Mucosa of stomach (tissue), 1 donor: ENCODE measurements around the gene CCL23.
"Not testable (repeated sequence)": the region's sequence is repeated elsewhere in the genome, so short reads cannot be mapped to it uniquely, and the experiment has no call there.

Source experiments
- H3K27me3 ChIP-seq: one replicate; pipeline ENCODE4 v1.7.0; 2013; ENCODE audit warnings: mild to moderate bottlenecking, low read length; ENCODE audit not compliant: control insufficient read depth, insufficient read depth
- H3K36me3 ChIP-seq: one replicate; pipeline ENCODE4 v1.7.0; 2013; ENCODE audit warnings: low read length; ENCODE audit not compliant: control insufficient read depth, insufficient read depth
- H3K4me1 ChIP-seq: one replicate; pipeline ENCODE4 v1.7.0; 2013; ENCODE audit warnings: mild to moderate bottlenecking, low read length; ENCODE audit not compliant: control insufficient read depth, insufficient read depth
- H3K4me3 ChIP-seq: one replicate; pipeline ENCODE4 v1.7.0; 2013; ENCODE audit warnings: low read length
- H3K9ac ChIP-seq: one replicate; pipeline ENCODE4 v1.7.0; 2013; ENCODE audit warnings: mild to moderate bottlenecking, low read length, moderate library complexity
- H3K9me3 ChIP-seq: one replicate; pipeline ENCODE4 v1.7.0; 2013; ENCODE audit warnings: mild to moderate bottlenecking, low read length, moderate library complexity; ENCODE audit not compliant: control insufficient read depth
- donor health status: Pancreatic carcinoma.

CCL23 gene

GRCh38 chr17:36030956-36031355 is 13.2 kb upstream of the CCL23 start:
- Histone ChIP-seq H3K27me3 (no peaks in the 10 kb centered on the region), H3K4me1 (peaks cover 3% of the 10 kb centered on the region), H3K9me3 (no peaks in the 10 kb centered on the region), H3K4me3 (no peak overlapping the region), H3K36me3 (no peaks in the 10 kb centered on the region), H3K9ac (no peak overlapping the region)

GRCh38 chr17:36027761-36028160 is 10.0 kb upstream of the CCL23 start:
- Histone ChIP-seq H3K4me1 (peaks cover 19% of the 10 kb centered on the region), H3K36me3 (no peaks in the 10 kb centered on the region)

GRCh38 chr17:36024106-36024869 is 6.5 kb upstream of the CCL23 start:
- peaks cover 17% of the 10 kb centered on the region for H3K4me1 ChIP-seq
- no peak overlapping the region for H3K4me3 ChIP-seq
- no peaks in the 10 kb centered on the region for H3K9me3 ChIP-seq
- peaks cover 3% of the 10 kb centered on the region for H3K27me3 ChIP-seq
- no peaks in the 10 kb centered on the region for H3K36me3 ChIP-seq
- no peak overlapping the region for H3K9ac ChIP-seq

More at GRCh38 chr17:36027761-36028160, 10.0 kb upstream of the CCL23 start:
- no peak overlapping the region for H3K9ac ChIP-seq
- H3K27me3 ChIP-seq = peaks cover 3% of the 10 kb centered on the region
- H3K4me3 ChIP-seq = no peak overlapping the region
- H3K9me3 ChIP-seq = no peaks in the 10 kb centered on the region

- no peak overlapping the region for H3K9ac ChIP-seq
- no peaks in the 10 kb centered on the region for H3K9me3 ChIP-seq
- no peak overlapping the region for H3K4me3 ChIP-seq
- no peaks in the 10 kb centered on the region for H3K36me3 ChIP-seq
- peaks cover 12% of the 10 kb centered on the region for H3K4me1 ChIP-seq
- peaks cover 3% of the 10 kb centered on the region for H3K27me3 ChIP-seq
These were observed 1.7 kb upstream of the CCL23 start for GRCh38 chr17:36019423-36019822.

GRCh38 chr17:36016555-36016954 is 1.2 kb downstream of the CCL23 start:
- no peaks in the 10 kb centered on the region for H3K27me3 ChIP-seq
- no peak overlapping the region for H3K9ac ChIP-seq
- H3K36me3 ChIP-seq = no peaks in the 10 kb centered on the region
- no peak overlapping the region for H3K4me3 ChIP-seq
- no peaks in the 10 kb centered on the region for H3K9me3 ChIP-seq
- H3K4me1 ChIP-seq = no peaks in the 10 kb centered on the region

GRCh38 chr17:36015895-36016294 is 1.9 kb downstream of the CCL23 start:
- H3K4me3 ChIP-seq, H3K9ac ChIP-seq, H3K36me3 ChIP-seq, H3K27me3 ChIP-seq, H3K9me3 ChIP-seq, H3K4me1 ChIP-seq: not testable (repeated sequence)

GRCh38 chr17:36014946-36015345 is 2.8 kb downstream of the CCL23 start:
- no peak overlapping the region for H3K4me3 ChIP-seq
- H3K4me1 ChIP-seq = no peaks in the 10 kb centered on the region

GRCh38 chr17:36011201-36011600 is 6.6 kb downstream of the CCL23 start:
- H3K4me1 ChIP-seq = no peaks in the 10 kb centered on the region
- H3K9me3 ChIP-seq = no peaks in the 10 kb centered on the region
- no peaks in the 10 kb centered on the region for H3K36me3 ChIP-seq
- no peak overlapping the region for H3K9ac ChIP-seq
- H3K4me3 ChIP-seq = no peak overlapping the region
- no peaks in the 10 kb centered on the region for H3K27me3 ChIP-seq

More at GRCh38 chr17:36014946-36015345, 2.8 kb downstream of the CCL23 start:
- no peaks in the 10 kb centered on the region for H3K36me3 ChIP-seq
- no peaks in the 10 kb centered on the region for H3K9me3 ChIP-seq
- H3K9ac ChIP-seq = no peak overlapping the region
- no peaks in the 10 kb centered on the region for H3K27me3 ChIP-seq

GRCh38 chr17:36008998-36009665 is 8.6 kb downstream of the CCL23 start:
- Histone ChIP-seq H3K4me3 (no peak overlapping the region), H3K9me3 (no peaks in the 10 kb centered on the region), H3K36me3 (no peaks in the 10 kb centered on the region), H3K9ac (no peak overlapping the region), H3K27me3 (no peaks in the 10 kb centered on the region), H3K4me1 (peaks cover 3% of the 10 kb centered on the region)

GRCh38 chr17:36004594-36005108 is 13.1 kb downstream of the CCL23 start:
- Histone ChIP-seq H3K36me3 (no peaks in the 10 kb centered on the region), H3K4me3 (no peak overlapping the region), H3K27me3 (no peaks in the 10 kb centered on the region), H3K9ac (no peak overlapping the region), H3K9me3 (no peaks in the 10 kb centered on the region), H3K4me1 (peaks cover 32% of the 10 kb centered on the region)

GRCh38 chr17:36002631-36003030 is 15.1 kb downstream of the CCL23 start:
- Histone ChIP-seq H3K36me3 (no peaks in the 10 kb centered on the region), H3K9ac (no peak overlapping the region), H3K9me3 (no peaks in the 10 kb centered on the region), H3K4me3 (no peak overlapping the region), H3K4me1 (peaks cover 32% of the 10 kb centered on the region), H3K27me3 (no peaks in the 10 kb centered on the region)

- Histone ChIP-seq H3K9me3 (no peaks in the 10 kb centered on the region), H3K36me3 (no peaks in the 10 kb centered on the region), H3K27me3 (no peaks in the 10 kb centered on the region), H3K4me3 (no peak overlapping the region), H3K9ac (peak overlapping the region; percentile 16), H3K4me1 (peaks cover 32% of the 10 kb centered on the region)
These were observed 15.7 kb downstream of the CCL23 start for GRCh38 chr17:36001862-36002603.
